Peyer's patch (tissue), 4 donors: ENCODE measurements around the gene SMAD6. TPM values are rescaled to one million over a fixed set of nuclear protein-coding genes. Genes with fewer than 3 reads are reported as not detected.

Experiments used
- DNase-seq, 3 donors: peaks; one replicate each; pipeline ENCODE4 v3.0.0-alpha.2; 2017 to 2019
- H3K27ac ChIP-seq, 4 donors: fragments of 200-600 bp; sonication (generic); one replicate each; pipeline ENCODE4 v1.5.1; 2016 to 2019
- H3K27me3 ChIP-seq, 2 donors: fragments of 200-600 bp; sonication (generic); one replicate each; pipeline ENCODE4 v1.5.1; 2019
- H3K36me3 ChIP-seq, 3 donors: fragments of 200-600 bp; sonication (generic); one replicate each; pipeline ENCODE4 v1.5.1; 2016 to 2019
- H3K4me1 ChIP-seq, 4 donors: fragments of 200-600 bp; sonication (generic); one replicate each; pipeline ENCODE4 v1.5.1; 2016 to 2019
- H3K4me3 ChIP-seq, 4 donors: fragments of 200-600 bp; sonication (generic); 1 replicate in 3 of 4; 2 replicates in 1 of 4; pipeline ENCODE4 v1.5.1; 2016 to 2019; ENCODE audit warnings: mild to moderate bottlenecking in 1 of 4
- H3K9me3 ChIP-seq, 4 donors: fragments of 200-600 bp; sonication (generic); one replicate each; pipeline ENCODE4 v1.5.1; 2016 to 2019; ENCODE audit warnings: mild to moderate bottlenecking in 1 of 4
- CTCF ChIP-seq, 6 experiments: fragments of 450-650 bp in 4 of 6; fragments of 200-600 bp in 2 of 6; sonication (generic) in 1 of 6; IDR thresholded peaks; one replicate each; pipeline ENCODE4 v1.5.1; 2017 to 2019; ENCODE audit warnings: antibody characterized with exemption in 6 of 6, mild to moderate bottlenecking in 3 of 6, moderate library complexity in 1 of 6
- POLR2A ChIP-seq, 2 donors: fragments of 450-650 bp; IDR thresholded peaks; one replicate each; pipeline ENCODE4 v1.5.1; 2017; ENCODE audit warnings: antibody characterized with exemption in 2 of 2, mild to moderate bottlenecking in 2 of 2, moderate library complexity in 2 of 2
- total RNA-seq, 4 donors: library from RNA; depleted of rRNA; stranded (reverse); fragments of >200 nt; gene quantifications; one replicate each; pipeline ENCODE4 v1.1.0, GENCODE V29; 2016

The SMAD6 gene
- total RNA-seq, 4 donors from 2014 or later: 11.0 to 34.9 (median 25.5) TPM

- Histone ChIP-seq H3K27me3 (no peaks in the 10 kb centered on the region), H3K4me1 (peaks cover 0 to 23% (median 3%) of the 10 kb centered on the region in 4 donors), H3K27ac (no peak overlapping the region), H3K36me3 (no peaks in the 10 kb centered on the region), H3K4me3 (no peak overlapping the region), H3K9me3 (no peaks in the 10 kb centered on the region)
- no peak for TF ChIP-seq CTCF (IDR thresholded peaks at IDR 0.05)
- TF ChIP-seq POLR2A (IDR thresholded peaks at IDR 0.05): no peak
- no peak for DNase-seq
Measured at GRCh38 chr15:66718220-66718988, 16.4 kb downstream of the SMAD6 start.

DNA sequence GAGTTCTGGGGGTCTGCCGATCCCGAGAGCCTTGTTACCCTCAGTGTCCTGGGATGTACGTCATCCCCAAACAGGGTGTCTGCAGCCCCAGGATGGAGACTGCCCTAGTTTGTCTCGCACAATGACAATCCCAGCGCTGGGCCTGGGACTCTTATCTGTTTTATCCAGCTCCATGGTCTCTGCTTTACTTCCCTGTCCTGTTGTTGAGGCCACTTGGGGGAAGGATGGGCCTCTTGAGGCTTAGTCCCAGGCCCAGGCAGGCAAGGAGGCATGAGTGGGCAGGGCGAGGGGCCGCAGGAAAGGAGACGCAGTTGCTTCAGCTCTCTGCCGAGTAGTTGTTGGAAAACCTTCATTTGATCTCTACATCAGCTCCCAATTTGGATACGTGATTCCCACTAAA, 17.4 kb downstream of the SMAD6 start:
- no peaks in the 10 kb centered on the region for H3K36me3 ChIP-seq
- TF ChIP-seq CTCF (IDR thresholded peaks at IDR 0.05) (no peak), POLR2A (IDR thresholded peaks at IDR 0.05) (no peak)
- no peak overlapping the region for H3K4me3 ChIP-seq
- no peaks in the 10 kb centered on the region for H3K9me3 ChIP-seq
- DNase-seq: no peak
- no peaks in the 10 kb centered on the region for H3K27me3 ChIP-seq
- no peak overlapping the region for H3K27ac ChIP-seq
- peaks cover 0 to 13% (median 2%) of the 10 kb centered on the region in 4 donors for H3K4me1 ChIP-seq

GRCh38 chr15:66720206-66721010, 18.4 kb downstream of the SMAD6 start:
- TF ChIP-seq CTCF (IDR thresholded peaks at IDR 0.05) (no peak), POLR2A (IDR thresholded peaks at IDR 0.05) (no peak)
- no peaks in the 10 kb centered on the region for H3K27me3 ChIP-seq
- no peaks in the 10 kb centered on the region for H3K36me3 ChIP-seq
- peaks cover 0 to 4% (median 0%) of the 10 kb centered on the region in 4 donors for H3K4me1 ChIP-seq
- no peak overlapping the region for H3K27ac ChIP-seq
- DNase-seq: peak in 1 of 3 donors; percentile 37
- H3K4me3 ChIP-seq: no peak overlapping the region
- no peaks in the 10 kb centered on the region for H3K9me3 ChIP-seq

GRCh38 chr15:66721020-66721419, 19.0 kb downstream of the SMAD6 start:
- Histone ChIP-seq H3K9me3 (no peaks in the 10 kb centered on the region), H3K27ac (no peak overlapping the region), H3K27me3 (no peaks in the 10 kb centered on the region), H3K36me3 (no peaks in the 10 kb centered on the region), H3K4me1 (no peaks in the 10 kb centered on the region), H3K4me3 (no peak overlapping the region)
- DNase-seq: no peak
- no peak for TF ChIP-seq POLR2A (IDR thresholded peaks at IDR 0.05)
- no peak for TF ChIP-seq CTCF (IDR thresholded peaks at IDR 0.05)

GRCh38 chr15:66721501-66721937, 19.5 kb downstream of the SMAD6 start:
- Histone ChIP-seq H3K4me3 (no peak overlapping the region), H3K9me3 (no peaks in the 10 kb centered on the region), H3K27me3 (no peaks in the 10 kb centered on the region), H3K36me3 (no peaks in the 10 kb centered on the region), H3K4me1 (no peaks in the 10 kb centered on the region), H3K27ac (no peak overlapping the region)
- peak in 1 of 3 donors; percentile 75 for DNase-seq
- no peak for TF ChIP-seq POLR2A (IDR thresholded peaks at IDR 0.05)

DNA sequence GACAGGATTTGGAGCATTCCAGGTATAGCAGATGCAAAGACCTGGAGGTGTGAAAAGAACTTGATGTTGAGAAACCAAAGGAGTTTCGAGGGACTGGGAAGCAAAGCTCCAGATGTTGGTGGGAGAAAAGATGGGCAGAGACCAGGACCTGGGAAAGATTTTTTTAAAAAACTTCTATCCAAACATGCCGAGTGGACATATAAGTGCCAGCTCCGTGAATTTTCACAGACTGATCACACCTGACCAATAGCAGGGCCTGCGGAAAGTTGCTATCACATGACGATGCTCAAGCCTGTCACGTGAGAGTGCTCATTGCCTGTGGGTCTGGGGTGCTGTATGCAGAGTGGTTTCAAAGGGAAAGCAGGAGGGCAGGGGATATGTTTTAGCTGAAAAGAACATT, 19.9 kb downstream of the SMAD6 start:
- Histone ChIP-seq H3K4me1 (no peaks in the 10 kb centered on the region), H3K9me3 (no peaks in the 10 kb centered on the region), H3K36me3 (no peaks in the 10 kb centered on the region), H3K27me3 (no peaks in the 10 kb centered on the region), H3K4me3 (no peak overlapping the region), H3K27ac (no peak overlapping the region)
- no peak for DNase-seq
- TF ChIP-seq POLR2A (IDR thresholded peaks at IDR 0.05) (no peak), CTCF (IDR thresholded peaks at IDR 0.05) (no peak)
